Measurements from ENCODE around the gene RNPS1.

DNA sequence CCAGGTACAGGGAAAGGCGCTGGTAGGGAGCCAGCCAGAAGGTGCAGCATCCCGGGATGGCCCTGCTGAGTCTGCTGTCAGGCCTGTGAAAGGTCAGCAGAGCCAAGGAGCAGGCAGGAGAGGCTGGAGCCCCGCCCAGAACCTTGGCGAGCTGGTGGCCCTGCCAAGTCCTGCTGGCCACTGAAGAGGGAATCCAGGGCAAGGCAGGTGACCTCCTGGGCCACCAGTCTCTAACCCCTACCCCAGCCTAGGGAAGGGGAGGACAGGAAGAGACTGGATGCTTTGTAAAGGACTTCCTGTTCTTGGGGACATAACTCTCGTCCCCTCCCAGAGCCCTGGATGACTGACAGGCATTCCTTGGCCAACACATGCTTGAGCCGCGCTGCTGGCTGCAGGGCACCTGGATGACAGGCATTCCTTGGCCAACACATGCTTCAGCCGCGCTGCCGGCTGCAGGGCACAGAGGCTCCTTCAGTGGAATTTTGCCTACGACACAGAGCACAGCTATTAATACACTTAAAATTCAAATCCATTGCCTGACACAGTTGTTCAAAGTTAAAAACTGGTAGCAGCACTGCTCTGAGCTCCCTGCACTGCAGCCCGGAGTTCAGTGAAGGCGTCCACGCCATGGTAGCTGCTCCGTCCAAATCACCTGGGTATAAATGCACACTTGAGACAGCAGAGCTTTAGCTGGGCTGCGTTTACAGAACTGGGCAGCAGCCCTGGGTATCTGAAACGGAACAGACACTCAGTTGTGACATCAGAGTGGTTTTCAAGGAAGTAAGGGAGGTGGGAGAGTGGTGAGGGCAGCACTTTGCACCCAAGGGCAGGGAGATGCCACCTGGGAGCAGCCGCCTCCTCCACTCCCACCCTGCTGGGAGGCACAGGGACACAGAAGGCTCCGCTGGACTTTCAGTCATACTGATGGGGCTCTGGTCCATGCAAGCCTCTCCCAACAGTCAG is 55.3 kb downstream of the RNPS1 start:
- TF ChIP-seq CTCF (IDR thresholded peaks at IDR 0.05) (no peak), POLR2A (IDR thresholded peaks at IDR 0.05) (peak in 1 of 2 donors; percentile 25)

Data from adrenal gland (tissue), 5 donors.